AG10803 (cell line): ENCODE measurements around the gene CTXN1.

Experiments
- DNase-seq: peaks from one replicate; pipeline ENCODE4 v3.0.0; 2010; ENCODE audit warnings: low read depth
- H3K4me3 ChIP-seq: 2 replicates; pipeline ENCODE4 v1.5.1; 2011; ENCODE audit warnings: mild to moderate bottlenecking, low read length, control low read depth
- CTCF ChIP-seq: conservative IDR thresholded peaks from 2 replicates; pipeline ENCODE4 v1.5.1; 2011; ENCODE audit warnings: mild to moderate bottlenecking, low read length, control low read depth, inconsistent platforms

Gene CTXN1

DNA sequence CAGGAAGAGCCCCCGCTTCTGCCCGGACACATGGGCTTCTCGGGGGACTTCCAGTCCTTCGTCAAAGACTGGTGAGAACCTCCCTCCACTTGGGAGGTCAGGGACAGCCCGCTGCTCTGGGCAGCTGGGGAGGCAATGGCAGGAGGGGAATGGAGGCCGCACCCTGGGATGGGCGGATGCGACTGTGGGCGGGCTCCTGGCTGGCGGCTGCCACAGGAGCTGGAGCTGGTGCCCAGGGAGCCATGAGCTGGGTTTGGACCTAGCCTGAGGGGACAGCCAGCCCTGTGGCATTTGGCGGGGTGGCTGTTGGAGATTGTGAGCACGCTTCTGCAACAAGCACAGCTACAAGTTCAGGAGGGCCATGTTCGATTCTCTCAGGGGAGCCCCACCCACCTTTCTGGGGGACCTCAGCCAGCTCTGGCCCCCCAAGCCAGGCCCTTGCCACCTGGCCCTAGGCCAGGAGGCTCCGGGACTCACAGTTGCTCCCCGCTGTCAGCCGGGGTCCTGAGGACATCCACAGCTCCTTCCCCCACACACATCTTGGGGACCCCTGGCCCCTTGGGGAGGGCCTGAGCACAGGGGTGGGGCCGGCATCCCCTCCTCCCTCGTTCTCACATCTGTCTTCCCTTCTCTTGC, 14.3 kb downstream of the CTXN1 start:
- no peak for TF ChIP-seq CTCF
- H3K4me3 ChIP-seq: no peak overlapping the region
- no peak for DNase-seq

DNA sequence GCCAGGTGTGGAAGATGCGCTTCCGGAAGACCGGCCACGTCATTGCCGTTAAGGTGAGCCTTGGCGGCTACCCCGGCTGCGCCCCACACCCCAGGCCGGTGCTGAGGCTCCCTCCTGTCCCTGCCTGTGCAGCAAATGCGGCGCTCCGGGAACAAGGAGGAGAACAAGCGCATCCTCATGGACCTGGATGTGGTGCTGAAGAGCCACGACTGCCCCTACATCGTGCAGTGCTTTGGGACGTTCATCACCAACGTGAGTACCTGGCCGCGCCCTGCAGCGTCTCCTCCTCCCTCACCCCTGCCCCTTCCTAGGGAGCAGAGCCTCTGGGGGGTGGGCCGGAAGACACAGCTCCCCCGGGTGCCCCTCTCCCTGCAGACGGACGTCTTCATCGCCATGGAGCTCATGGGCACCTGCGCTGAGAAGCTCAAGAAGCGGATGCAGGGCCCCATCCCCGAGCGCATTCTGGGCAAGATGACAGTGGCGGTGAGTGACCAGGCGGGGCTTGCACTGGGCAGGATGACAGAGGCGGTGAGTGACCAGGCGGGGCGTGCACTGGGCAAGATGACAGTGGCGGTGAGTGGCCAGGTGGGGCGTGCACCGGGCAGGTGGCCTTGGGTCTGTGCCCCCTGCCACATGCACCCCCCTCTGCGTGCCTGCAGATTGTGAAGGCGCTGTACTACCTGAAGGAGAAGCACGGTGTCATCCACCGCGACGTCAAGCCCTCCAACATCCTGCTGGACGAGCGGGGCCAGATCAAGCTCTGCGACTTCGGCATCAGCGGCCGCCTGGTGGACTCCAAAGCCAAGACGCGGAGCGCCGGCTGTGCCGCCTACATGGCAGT, 15.4 kb downstream of the CTXN1 start:
- no peak overlapping the region for H3K4me3 ChIP-seq
- DNase-seq: no peak
- TF ChIP-seq CTCF: no peak

- no peak for TF ChIP-seq CTCF
- no peak overlapping the region for H3K4me3 ChIP-seq
- DNase-seq: no peak
These were observed 16.4 kb downstream of the CTXN1 start for GRCh38 chr19:7909471-7910067.

- TF ChIP-seq CTCF: no peak
- no peak for DNase-seq
- no peak overlapping the region for H3K4me3 ChIP-seq
These were observed 17.0 kb downstream of the CTXN1 start for GRCh38 chr19:7908742-7909461.

- H3K4me3 ChIP-seq: no peak overlapping the region
- no peak for DNase-seq
- no peak for TF ChIP-seq CTCF
These were observed 17.7 kb downstream of the CTXN1 start for GRCh38 chr19:7908078-7908699.

- DNase-seq: no peak
- no peak overlapping the region for H3K4me3 ChIP-seq
- TF ChIP-seq CTCF: no peak
These were observed 18.4 kb downstream of the CTXN1 start for GRCh38 chr19:7907544-7907943.
